ENCODE results near the gene NUCB1. TPM values are rescaled to one million over a fixed set of nuclear protein-coding genes. Genes with fewer than 3 reads are reported as not detected.
A peak's percentile ranks its signal among the peaks of the same experiment; 100 is the strongest.

The NUCB1 gene
- total and polyA plus RNA-seq, 9 of the 15 experiments (the other 6 are each of a cell fraction or from before 2014, with no cell fraction given): 3.1 to 153 (median 71.7) TPM

DNA sequence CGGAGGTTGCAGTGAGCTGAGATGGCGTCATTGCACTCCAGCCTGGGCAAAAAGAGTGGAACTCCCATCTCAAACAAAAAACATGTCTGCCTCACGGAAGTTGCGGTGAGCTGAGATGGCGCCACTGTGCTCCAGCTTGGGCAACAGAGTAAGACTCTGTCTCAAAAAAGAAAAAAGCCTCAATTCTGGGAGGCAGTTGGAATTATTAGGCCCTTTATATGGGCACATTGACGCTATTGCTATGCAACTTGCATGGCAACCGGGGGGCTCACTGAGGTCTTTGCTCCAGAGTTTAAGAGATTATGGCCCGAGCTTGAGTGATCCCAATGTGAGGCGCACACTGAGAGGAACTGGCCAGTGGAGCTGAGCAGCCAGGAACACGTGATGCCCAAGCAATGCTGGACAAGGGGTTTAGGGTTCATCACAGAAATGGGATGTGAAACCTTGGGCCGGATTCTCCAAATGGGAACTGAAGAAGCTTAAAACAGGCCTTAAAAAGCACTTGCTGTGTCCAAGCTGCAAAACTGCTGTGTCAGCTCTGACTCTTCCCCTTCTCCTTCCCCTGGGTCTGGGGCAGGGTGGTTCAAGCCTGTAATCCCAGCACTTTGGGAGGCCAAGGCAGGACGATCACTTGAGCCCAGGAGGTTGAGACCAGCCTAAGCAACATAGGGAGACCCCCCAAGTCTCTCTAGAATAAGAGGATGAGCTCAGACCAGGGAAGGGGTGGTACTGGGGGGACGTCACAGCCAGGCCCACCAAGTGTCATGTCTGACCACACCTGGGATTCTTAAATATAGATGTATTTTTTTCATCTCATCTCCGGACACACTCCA lies 67.5 kb downstream of the NUCB1 start (continued):
- TF ChIP-seq, protein P1, sequence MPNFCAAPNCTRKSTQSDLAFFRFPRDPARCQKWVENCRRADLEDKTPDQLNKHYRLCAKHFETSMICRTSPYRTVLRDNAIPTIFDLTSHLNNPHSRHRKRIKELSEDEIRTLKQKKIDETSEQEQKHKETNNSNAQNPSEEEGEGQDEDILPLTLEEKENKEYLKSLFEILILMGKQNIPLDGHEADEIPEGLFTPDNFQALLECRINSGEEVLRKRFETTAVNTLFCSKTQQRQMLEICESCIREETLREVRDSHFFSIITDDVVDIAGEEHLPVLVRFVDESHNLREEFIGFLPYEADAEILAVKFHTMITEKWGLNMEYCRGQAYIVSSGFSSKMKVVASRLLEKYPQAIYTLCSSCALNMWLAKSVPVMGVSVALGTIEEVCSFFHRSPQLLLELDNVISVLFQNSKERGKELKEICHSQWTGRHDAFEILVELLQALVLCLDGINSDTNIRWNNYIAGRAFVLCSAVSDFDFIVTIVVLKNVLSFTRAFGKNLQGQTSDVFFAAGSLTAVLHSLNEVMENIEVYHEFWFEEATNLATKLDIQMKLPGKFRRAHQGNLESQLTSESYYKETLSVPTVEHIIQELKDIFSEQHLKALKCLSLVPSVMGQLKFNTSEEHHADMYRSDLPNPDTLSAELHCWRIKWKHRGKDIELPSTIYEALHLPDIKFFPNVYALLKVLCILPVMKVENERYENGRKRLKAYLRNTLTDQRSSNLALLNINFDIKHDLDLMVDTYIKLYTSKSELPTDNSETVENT (CRISPR knock-in tag; IDR thresholded peaks at IDR 0.05): no peak
- TF ChIP-seq POLR2A (conservative IDR thresholded peaks at IDR 0.05) (peak; percentile 94), BMI1 (IDR thresholded peaks at IDR 0.05; ENCODE audit: low read length) (no peak), HNRNPK (IDR thresholded peaks at IDR 0.05; ENCODE audit: low read depth, low read length, poor library complexity, severe bottlenecking) (no peak), XRCC4 (IDR thresholded peaks at IDR 0.05; ENCODE audit: extremely low read depth, insufficient read depth, insufficient read length) (no peak), ZNF77 (CRISPR knock-in tag; IDR thresholded peaks at IDR 0.05) (peak; percentile 7; the same call in 1 of the 2 replicates), ZNF212 (CRISPR knock-in tag; IDR thresholded peaks at IDR 0.05) (no peak; the same call in 1 of the 2 replicates), LCOR (CRISPR knock-in tag; IDR thresholded peaks at IDR 0.05) (no peak), NCOA4 (IDR thresholded peaks at IDR 0.05; ENCODE audit: partially characterized antibody) (no peak), PRMT5 (CRISPR knock-in tag; IDR thresholded peaks at IDR 0.05) (no peak), ZNF76 (CRISPR knock-in tag; IDR thresholded peaks at IDR 0.05; ENCODE audit: borderline replicate concordance) (peak; percentile 19; the same call in 1 of the 2 replicates), ILF3 (IDR thresholded peaks at IDR 0.05; ENCODE audit: borderline replicate concordance) (peak; percentile 96), RBM22 (IDR thresholded peaks at IDR 0.05; ENCODE audit: low read depth, low read length, poor library complexity, severe bottlenecking) (peak; percentile 70), HDAC8 (tag; IDR thresholded peaks at IDR 0.05) (no peak), ZZZ3 (IDR thresholded peaks at IDR 0.05) (no peak), CEBPG (CRISPR knock-in tag; IDR thresholded peaks at IDR 0.05) (no peak), CEBPG (tag; conservative IDR thresholded peaks at IDR 0.05 in 1 of 2, IDR thresholded peaks at IDR 0.05 in 1 of 2) (peak; percentile 59 to 65; a peak in 3 of 4 replicates)
- TF ChIP-seq, protein P2, sequence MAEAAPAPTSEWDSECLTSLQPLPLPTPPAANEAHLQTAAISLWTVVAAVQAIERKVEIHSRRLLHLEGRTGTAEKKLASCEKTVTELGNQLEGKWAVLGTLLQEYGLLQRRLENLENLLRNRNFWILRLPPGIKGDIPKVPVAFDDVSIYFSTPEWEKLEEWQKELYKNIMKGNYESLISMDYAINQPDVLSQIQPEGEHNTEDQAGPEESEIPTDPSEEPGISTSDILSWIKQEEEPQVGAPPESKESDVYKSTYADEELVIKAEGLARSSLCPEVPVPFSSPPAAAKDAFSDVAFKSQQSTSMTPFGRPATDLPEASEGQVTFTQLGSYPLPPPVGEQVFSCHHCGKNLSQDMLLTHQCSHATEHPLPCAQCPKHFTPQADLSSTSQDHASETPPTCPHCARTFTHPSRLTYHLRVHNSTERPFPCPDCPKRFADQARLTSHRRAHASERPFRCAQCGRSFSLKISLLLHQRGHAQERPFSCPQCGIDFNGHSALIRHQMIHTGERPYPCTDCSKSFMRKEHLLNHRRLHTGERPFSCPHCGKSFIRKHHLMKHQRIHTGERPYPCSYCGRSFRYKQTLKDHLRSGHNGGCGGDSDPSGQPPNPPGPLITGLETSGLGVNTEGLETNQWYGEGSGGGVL (CRISPR knock-in tag; IDR thresholded peaks at IDR 0.05): no peak
- TF ChIP-seq, protein P3, sequence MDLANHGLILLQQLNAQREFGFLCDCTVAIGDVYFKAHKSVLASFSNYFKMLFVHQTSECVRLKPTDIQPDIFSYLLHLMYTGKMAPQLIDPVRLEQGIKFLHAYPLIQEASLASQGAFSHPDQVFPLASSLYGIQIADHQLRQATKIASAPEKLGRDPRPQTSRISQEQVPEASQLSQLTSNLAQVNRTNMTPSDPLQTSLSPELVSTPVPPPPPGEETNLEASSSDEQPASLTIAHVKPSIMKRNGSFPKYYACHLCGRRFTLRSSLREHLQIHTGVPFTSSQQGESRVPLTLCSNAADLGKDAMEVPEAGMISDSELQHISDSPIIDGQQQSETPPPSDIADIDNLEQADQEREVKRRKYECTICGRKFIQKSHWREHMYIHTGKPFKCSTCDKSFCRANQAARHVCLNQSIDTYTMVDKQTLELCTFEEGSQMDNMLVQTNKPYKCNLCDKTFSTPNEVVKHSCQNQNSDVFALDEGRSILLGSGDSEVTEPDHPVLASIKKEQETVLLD (IDR thresholded peaks at IDR 0.05): no peak
